ENCODE results near the gene C15orf61.

Gene C15orf61

GRCh38 chr15:67547836-67548235 lies 26.9 kb downstream of the C15orf61 start:
- DNase-seq (ENCODE audit: low spot score) = no peak
- Histone ChIP-seq H3K79me1 (ENCODE audit: low read depth, low read length) (peaks cover 2% of the 10 kb centered on the region), H3K4ac (ENCODE audit: low read length) (no peak overlapping the region), H2BK12ac (ENCODE audit: low read length) (no peak overlapping the region), H3K27ac (replicated peaks; ENCODE audit: low read length) (no peak overlapping the region), H4K91ac (ENCODE audit: low read depth, low read length, poor library complexity) (no peak overlapping the region), H2AK5ac (ENCODE audit: low read depth, low read length) (no peak overlapping the region), H3K14ac (ENCODE audit: low read length) (no peak overlapping the region), H3K4me3 (ENCODE audit: low read length in 2 of 2) (no peak overlapping the region), H3K36me3 (replicated peaks in 1 of 2; ENCODE audit: control insufficient read depth in 2 of 2, insufficient read depth in 2 of 2, low read length in 2 of 2) (peaks cover 6 to 33% of the 10 kb centered on the region in 2 donors), H3K4me1 (ENCODE audit: control insufficient read depth in 2 of 2, insufficient read depth in 1 of 2, low read depth in 1 of 2, low read length in 2 of 2) (peaks cover 11 to 29% of the 10 kb centered on the region in 2 donors), H2BK5ac (ENCODE audit: low read length) (no peak overlapping the region), H3K27me3 (ENCODE audit: control insufficient read depth in 3 of 3, insufficient read depth in 3 of 3, low read depth in 1 of 3, low read length in 3 of 3) (no peaks in the 10 kb centered on the region), H2BK15ac (ENCODE audit: low read length) (no peak overlapping the region), H3K9me3 (replicated peaks in 1 of 2; ENCODE audit: control insufficient read depth in 2 of 2, insufficient read depth in 1 of 2, low read depth in 1 of 2, low read length in 2 of 2) (no peaks in the 10 kb centered on the region), H3K23ac (ENCODE audit: low read depth, low read length, poor library complexity) (no peak overlapping the region), H3K18ac (ENCODE audit: low read length) (no peak overlapping the region), H2AFZ (ENCODE audit: low read length) (no peak overlapping the region), H2BK120ac (ENCODE audit: low read depth, low read length) (no peak overlapping the region), H4K8ac (ENCODE audit: low read depth, low read length) (no peak overlapping the region), H3K4me2 (ENCODE audit: insufficient read depth, low read length, poor library complexity, severe bottlenecking) (no peak overlapping the region), H3K9ac (ENCODE audit: low read depth, low read length, poor library complexity) (no peak overlapping the region)
- no CpG with 5 or more reads among the region's 3 CpGs for WGBS, 2 donors (ENCODE audit: extremely low coverage in 2 of 2, insufficient read length in 2 of 2, insufficient replicate concordance in 1 of 2)

- Histone ChIP-seq H2AK5ac (ENCODE audit: low read depth, low read length) (no peak overlapping the region), H2BK12ac (ENCODE audit: low read length) (no peak overlapping the region), H2BK120ac (ENCODE audit: low read depth, low read length) (no peak overlapping the region), H3K27me3 (ENCODE audit: control insufficient read depth in 3 of 3, insufficient read depth in 3 of 3, low read depth in 1 of 3, low read length in 3 of 3) (no peaks in the 10 kb centered on the region), H4K91ac (ENCODE audit: low read depth, low read length, poor library complexity) (no peak overlapping the region), H3K9me3 (replicated peaks in 1 of 2; ENCODE audit: control insufficient read depth in 2 of 2, insufficient read depth in 1 of 2, low read depth in 1 of 2, low read length in 2 of 2) (no peaks in the 10 kb centered on the region), H3K14ac (ENCODE audit: low read length) (no peak overlapping the region), H2AFZ (ENCODE audit: low read length) (no peak overlapping the region), H3K4me1 (ENCODE audit: control insufficient read depth in 2 of 2, insufficient read depth in 1 of 2, low read depth in 1 of 2, low read length in 2 of 2) (peaks cover 7 to 26% of the 10 kb centered on the region in 2 donors), H3K27ac (replicated peaks; ENCODE audit: low read length) (no peak overlapping the region), H3K4ac (ENCODE audit: low read length) (no peak overlapping the region), H3K79me1 (ENCODE audit: low read depth, low read length) (no peaks in the 10 kb centered on the region), H2BK15ac (ENCODE audit: low read length) (no peak overlapping the region), H3K23ac (ENCODE audit: low read depth, low read length, poor library complexity) (no peak overlapping the region), H3K9ac (ENCODE audit: low read depth, low read length, poor library complexity) (no peak overlapping the region), H3K4me3 (ENCODE audit: low read length in 2 of 2) (no peak overlapping the region), H3K4me2 (ENCODE audit: insufficient read depth, low read length, poor library complexity, severe bottlenecking) (no peak overlapping the region), H3K18ac (ENCODE audit: low read length) (no peak overlapping the region), H4K8ac (ENCODE audit: low read depth, low read length) (no peak overlapping the region), H3K36me3 (replicated peaks in 1 of 2; ENCODE audit: control insufficient read depth in 2 of 2, insufficient read depth in 2 of 2, low read length in 2 of 2) (peaks cover 6 to 33% of the 10 kb centered on the region in 2 donors), H2BK5ac (ENCODE audit: low read length) (no peak overlapping the region)
- DNase-seq (ENCODE audit: low spot score) = no peak
- WGBS, 2 donors (ENCODE audit: extremely low coverage in 2 of 2, insufficient read length in 2 of 2, insufficient replicate concordance in 1 of 2) = no CpG with 5 or more reads among the region's 2 CpGs
Measured at GRCh38 chr15:67548236-67548852, 27.4 kb downstream of the C15orf61 start.

- Histone ChIP-seq H2BK120ac (ENCODE audit: low read depth, low read length) (no peak overlapping the region), H3K27ac (replicated peaks; ENCODE audit: low read length) (no peak overlapping the region), H3K18ac (ENCODE audit: low read length) (no peak overlapping the region), H2BK15ac (ENCODE audit: low read length) (no peak overlapping the region), H4K8ac (ENCODE audit: low read depth, low read length) (no peak overlapping the region), H2BK5ac (ENCODE audit: low read length) (no peak overlapping the region), H2BK12ac (ENCODE audit: low read length) (no peak overlapping the region), H3K23ac (ENCODE audit: low read depth, low read length, poor library complexity) (no peak overlapping the region), H2AFZ (ENCODE audit: low read length) (no peak overlapping the region), H3K4ac (ENCODE audit: low read length) (no peak overlapping the region), H3K27me3 (ENCODE audit: control insufficient read depth in 3 of 3, insufficient read depth in 3 of 3, low read depth in 1 of 3, low read length in 3 of 3) (no peaks in the 10 kb centered on the region), H3K9me3 (replicated peaks in 1 of 2; ENCODE audit: control insufficient read depth in 2 of 2, insufficient read depth in 1 of 2, low read depth in 1 of 2, low read length in 2 of 2) (no peaks in the 10 kb centered on the region), H3K9ac (ENCODE audit: low read depth, low read length, poor library complexity) (no peak overlapping the region), H4K91ac (ENCODE audit: low read depth, low read length, poor library complexity) (no peak overlapping the region), H3K4me1 (ENCODE audit: control insufficient read depth in 2 of 2, insufficient read depth in 1 of 2, low read depth in 1 of 2, low read length in 2 of 2) (peaks cover 5 to 24% of the 10 kb centered on the region in 2 donors), H3K79me1 (ENCODE audit: low read depth, low read length) (no peaks in the 10 kb centered on the region), H3K36me3 (replicated peaks in 1 of 2; ENCODE audit: control insufficient read depth in 2 of 2, insufficient read depth in 2 of 2, low read length in 2 of 2) (peaks cover 6 to 33% of the 10 kb centered on the region in 2 donors), H2AK5ac (ENCODE audit: low read depth, low read length) (no peak overlapping the region), H3K4me3 (ENCODE audit: low read length in 2 of 2) (no peak overlapping the region), H3K4me2 (ENCODE audit: insufficient read depth, low read length, poor library complexity, severe bottlenecking) (no peak overlapping the region), H3K14ac (ENCODE audit: low read length) (no peak overlapping the region)
- WGBS, 2 donors (ENCODE audit: extremely low coverage in 2 of 2, insufficient read length in 2 of 2, insufficient replicate concordance in 1 of 2) = no CpG with 5 or more reads among the region's 8 CpGs
- DNase-seq (ENCODE audit: low spot score) = peak; percentile 63
Measured at GRCh38 chr15:67548862-67549651, 28.1 kb downstream of the C15orf61 start.

GRCh38 chr15:67549736-67550135 lies 28.8 kb downstream of the C15orf61 start:
- no peak overlapping the region for H3K4me3 ChIP-seq (ENCODE audit: low read length in 2 of 2)
- DNase-seq (ENCODE audit: low spot score) = no peak
- H2AFZ ChIP-seq (ENCODE audit: low read length) = no peak overlapping the region
- H3K4me2 ChIP-seq (ENCODE audit: insufficient read depth, low read length, poor library complexity, severe bottlenecking) = no peak overlapping the region
- no peak overlapping the region for H3K18ac ChIP-seq (ENCODE audit: low read length)
- no peak overlapping the region for H4K91ac ChIP-seq (ENCODE audit: low read depth, low read length, poor library complexity)
- no peak overlapping the region for H2BK5ac ChIP-seq (ENCODE audit: low read length)
- H3K9me3 ChIP-seq (replicated peaks in 1 of 2; ENCODE audit: control insufficient read depth in 2 of 2, insufficient read depth in 1 of 2, low read depth in 1 of 2, low read length in 2 of 2) = no peaks in the 10 kb centered on the region
- H3K27ac ChIP-seq (replicated peaks; ENCODE audit: low read length) = no peak overlapping the region
- H3K23ac ChIP-seq (ENCODE audit: low read depth, low read length, poor library complexity) = no peak overlapping the region
- H2BK12ac ChIP-seq (ENCODE audit: low read length) = no peak overlapping the region
- no peak overlapping the region for H3K14ac ChIP-seq (ENCODE audit: low read length)
- no peak overlapping the region for H2BK120ac ChIP-seq (ENCODE audit: low read depth, low read length)
- H2AK5ac ChIP-seq (ENCODE audit: low read depth, low read length) = no peak overlapping the region
- H4K8ac ChIP-seq (ENCODE audit: low read depth, low read length) = no peak overlapping the region
- H2BK15ac ChIP-seq (ENCODE audit: low read length) = no peak overlapping the region
- H3K4ac ChIP-seq (ENCODE audit: low read length) = no peak overlapping the region
- H3K27me3 ChIP-seq (ENCODE audit: control insufficient read depth in 3 of 3, insufficient read depth in 3 of 3, low read depth in 1 of 3, low read length in 3 of 3) = no peaks in the 10 kb centered on the region
- peaks cover 5 to 24% of the 10 kb centered on the region in 2 donors for H3K4me1 ChIP-seq (ENCODE audit: control insufficient read depth in 2 of 2, insufficient read depth in 1 of 2, low read depth in 1 of 2, low read length in 2 of 2)
- H3K9ac ChIP-seq (ENCODE audit: low read depth, low read length, poor library complexity) = no peak overlapping the region
- H3K36me3 ChIP-seq (replicated peaks in 1 of 2; ENCODE audit: control insufficient read depth in 2 of 2, insufficient read depth in 2 of 2, low read length in 2 of 2) = peaks cover 6 to 29% of the 10 kb centered on the region in 2 donors
- no peaks in the 10 kb centered on the region for H3K79me1 ChIP-seq (ENCODE audit: low read depth, low read length)
- WGBS, 2 donors (ENCODE audit: extremely low coverage in 2 of 2, insufficient read length in 2 of 2, insufficient replicate concordance in 1 of 2) = no CpG with 5 or more reads among the region's 3 CpGs
